HCT116 (cell line): ENCODE data around the gene PHLDB3. TPM values are rescaled to one million over a fixed set of nuclear protein-coding genes. Genes with fewer than 3 reads are reported as not detected.

Experiments
- ATAC-seq: fragments of 200-7000 bp; cut with Tn5 transposase; 2 replicates; pipeline ENCODE4 v1.9.1; 2020; ENCODE audit warnings: mild to moderate bottlenecking, moderate library complexity
- BruUV-seq: library from RNA; stranded (reverse); fragments of 400-500 nt; replicated peaks from 2 replicates; lab custom pipeline; 2021; lab: Mats Ljungman, UMichigan
- CTCF ChIA-PET: fragments of 300-600 bp; sonication (Branson Sonifier 250); formaldehyde crosslinking; loops from one replicate; lab custom pipeline; 2021; ENCODE audit warnings: antibody characterized with exemption; lab: Charles Lee
- POLR2A ChIA-PET: fragments of 300-600, 350-600 bp; sonication (Branson Sonifier 250); formaldehyde crosslinking; loops from one replicate; lab custom pipeline; 2021; ENCODE audit warnings: antibody characterized with exemption; lab: Charles Lee
- RAD21 ChIA-PET, 2 experiments: fragments of 300-600 bp; sonication (Branson Sonifier 250); formaldehyde crosslinking; loops; one replicate each; lab custom pipeline; 2023; ENCODE audit warnings: low total read pairs in 2 of 2; ENCODE audit not compliant: uncharacterized antibody in 2 of 2, unreplicated experiment in 2 of 2, low non-redundant PET in 1 of 2; lab: Charles Lee
- DNase-seq: peaks from one replicate; pipeline ENCODE4 v3.0.0-alpha.2; 2010; ENCODE audit warnings: low read depth, low spot score
- H2AFZ ChIP-seq: fragments of 200-600 bp; shearing (Covaris generic), sonication (generic); 2 replicates; pipeline ENCODE4 v1.6.1; 2017; ENCODE audit warnings: low read depth, mixed run types, mixed read lengths, antibody characterized with exemption, low read length; ENCODE audit not compliant: poor library complexity, severe bottlenecking
- H3K27ac ChIP-seq: 2 replicates; pipeline ENCODE4 v1.5.1; 2012; ENCODE audit warnings: low read depth, low read length
- H3K27me3 ChIP-seq: fragments of 200-600 bp; sonication (generic); 2 replicates; pipeline ENCODE4 v1.6.1; 2016; ENCODE audit warnings: mixed run types, low read length, mixed read lengths; ENCODE audit not compliant: insufficient read depth
- H3K36me3 ChIP-seq, 2 experiments: fragments of 200-500 bp in 1 of 2; fragments of 200-600 bp in 1 of 2; sonication (Bioruptor generic) in 1 of 2; sonication (generic) in 1 of 2; 2 replicates each; pipeline versions ENCODE4 v1.5.1 to v1.6.1; 2014 to 2016; ENCODE audit warnings: low read length in 2 of 2, inconsistent platforms in 1 of 2, mixed read lengths in 1 of 2, mixed run types in 1 of 2; ENCODE audit not compliant: insufficient read depth in 2 of 2, control insufficient read depth in 1 of 2
- H3K4me1 ChIP-seq, 2 experiments: fragments of 200-600 bp in 1 of 2; sonication (generic) in 1 of 2; 2 replicates each; pipeline versions ENCODE4 v1.5.1 to v1.6.1; 2012 to 2017; ENCODE audit warnings: low read length in 2 of 2, inconsistent platforms in 1 of 2, mild to moderate bottlenecking in 1 of 2, mixed read lengths in 1 of 2, mixed run types in 1 of 2, moderate library complexity in 1 of 2; ENCODE audit not compliant: insufficient read depth in 2 of 2, control insufficient read depth in 1 of 2
- H3K4me2 ChIP-seq: fragments of 200-600 bp; sonication (generic); 2 replicates; pipeline ENCODE4 v1.6.1; 2017; ENCODE audit warnings: mixed run types, low read length, mixed read lengths
- H3K4me3 ChIP-seq, 2 experiments: fragments of 200-600 bp in 1 of 2; sonication (generic) in 1 of 2; replicated peaks in 1 of 2; 2 replicates each; pipeline ENCODE4 v1.5.1; 2011 to 2016; ENCODE audit warnings: low read length in 2 of 2, control low read depth in 1 of 2, low read depth in 1 of 2, mild to moderate bottlenecking in 1 of 2, mixed read lengths in 1 of 2, mixed run types in 1 of 2
- H3K79me2 ChIP-seq: fragments of 200-600 bp; sonication (generic); 2 replicates; pipeline ENCODE4 v1.6.1; 2017; ENCODE audit warnings: mild to moderate bottlenecking, mixed run types, low read length, moderate library complexity, mixed read lengths; ENCODE audit not compliant: insufficient read depth
- H3K9ac ChIP-seq: fragments of 200-600 bp; sonication (generic); 2 replicates; pipeline ENCODE4 v1.6.1; 2016; ENCODE audit warnings: low read length, mixed read lengths
- H3K9me2 ChIP-seq: fragments of 200-600 bp; sonication (generic), shearing (Covaris generic); 2 replicates; pipeline ENCODE4 v1.6.1; 2017; ENCODE audit warnings: mixed run types, mild to moderate bottlenecking, moderate library complexity; ENCODE audit not compliant: insufficient read depth
- H3K9me3 ChIP-seq, 2 experiments: fragments of 200-500 bp in 1 of 2; fragments of 200-600 bp in 1 of 2; sonication (Bioruptor generic) in 1 of 2; sonication (generic) in 1 of 2; 2 replicates each; pipeline ENCODE4 v1.6.1; 2014 to 2017; ENCODE audit warnings: low read length in 2 of 2, mixed read lengths in 2 of 2, inconsistent platforms in 1 of 2, low read depth in 1 of 2, mild to moderate bottlenecking in 1 of 2, mixed run types in 1 of 2, moderate library complexity in 1 of 2; ENCODE audit not compliant: control insufficient read depth in 1 of 2, insufficient read depth in 1 of 2
- H4K20me1 ChIP-seq: fragments of 200-600 bp; sonication (generic), shearing (Covaris generic); 2 replicates; pipeline ENCODE4 v1.6.1; 2017; ENCODE audit warnings: mixed run types, mild to moderate bottlenecking, moderate library complexity; ENCODE audit not compliant: insufficient read depth
- CEBPB ChIP-seq: IDR thresholded peaks from 2 replicates; pipeline ENCODE4 v1.6.1; 2012; ENCODE audit warnings: low read depth
- EZH2phosphoT487 ChIP-seq: fragments of 200-600 bp; IDR thresholded peaks from 2 replicates; pipeline ENCODE4 v1.6.1; 2018; ENCODE audit warnings: antibody characterized with exemption, borderline replicate concordance
- FOSL1 ChIP-seq: IDR thresholded peaks from 2 replicates; pipeline ENCODE4 v1.6.1; 2012; ENCODE audit warnings: low read depth
- POLR2AphosphoS5 ChIP-seq: IDR thresholded peaks from 2 replicates; pipeline ENCODE4 v1.6.1; 2011; ENCODE audit warnings: mild to moderate bottlenecking, low read depth, low read length, moderate library complexity
- RAD21 ChIP-seq: IDR thresholded peaks from 2 replicates; pipeline ENCODE4 v1.6.1; 2012; ENCODE audit warnings: low read depth, mild to moderate bottlenecking
- REST ChIP-seq: IDR thresholded peaks from 2 replicates; pipeline ENCODE4 v1.6.1; 2012; ENCODE audit warnings: low read depth
- SP1 ChIP-seq: IDR thresholded peaks from 2 replicates; pipeline ENCODE4 v1.6.1; 2012; ENCODE audit warnings: low read depth
- SRF ChIP-seq: IDR thresholded peaks from 2 replicates; pipeline ENCODE4 v1.6.1; 2012; ENCODE audit warnings: low read depth
- TCF7L2 ChIP-seq: IDR thresholded peaks from 2 replicates; pipeline ENCODE4 v1.7.0; 2011; ENCODE audit warnings: borderline replicate concordance, inconsistent platforms; ENCODE audit not compliant: insufficient read depth, insufficient read length; ENCODE audit errors: extremely low read depth
- ZFX ChIP-seq: fragments of 450-650 bp; IDR thresholded peaks from 2 replicates; pipeline ENCODE4 v1.6.1; 2017
- intact Hi-C: fragments of 100-400 bp; cut with micrococcal nuclease; formaldehyde crosslinking; loops from 2 replicates; pipeline ENCODE4 v1.10.0; 2022
- total RNA-seq: library from RNA; stranded (reverse); gene quantifications from one replicate; pipeline ENCODE4 v1.2.1, GENCODE V29; 2021; ENCODE audit not compliant: unreplicated experiment
- TF ChIP-seq, protein P1 (sequence below): IDR thresholded peaks from 2 replicates; pipeline ENCODE4 v1.6.1; 2012

The PHLDB3 gene
- total RNA-seq, 1 experiment from 2014 or later: 15.5 TPM

DNA sequence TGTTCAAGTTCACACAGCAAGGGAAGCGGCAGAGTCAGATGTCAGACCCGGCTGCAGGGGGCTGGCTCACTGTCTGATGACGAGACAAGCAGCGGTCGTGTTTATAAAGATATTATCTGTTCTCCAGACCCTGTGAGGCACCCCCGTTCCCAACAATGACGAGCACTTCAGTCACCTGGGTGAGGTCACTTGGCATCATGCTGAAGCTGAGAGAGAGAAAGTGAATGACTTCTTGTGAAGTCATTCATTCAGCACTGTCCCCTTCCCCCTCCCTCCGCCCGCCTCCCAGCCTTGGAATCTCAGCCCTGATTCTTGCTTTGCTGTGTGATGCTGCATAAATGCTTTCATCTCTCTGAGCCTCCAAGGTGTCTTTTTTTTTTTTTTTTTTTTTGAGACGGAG, 34.3 kb downstream of the PHLDB3 start:
- no peaks in the 10 kb centered on the region for H3K36me3 ChIP-seq
- no peak overlapping the region for H3K9ac ChIP-seq
- H3K9me2 ChIP-seq: no peaks in the 10 kb centered on the region
- H3K27me3 ChIP-seq: no peaks in the 10 kb centered on the region
- no peak for ATAC-seq
- H2AFZ ChIP-seq: no peak overlapping the region
- TF ChIP-seq CEBPB: no peak
- no peak for TF ChIP-seq REST
- TF ChIP-seq ZFX: no peak
- TF ChIP-seq RAD21: no peak
- TF ChIP-seq SRF: no peak
- no peak for TF ChIP-seq EZH2phosphoT487
- BruUV-seq: no TSS peak
- ChIA-PET RAD21 (no interaction called here), POLR2A (no interaction called here), CTCF (no interaction called here)
- H3K4me3 ChIP-seq: no peak overlapping the region
- H3K27ac ChIP-seq: no peak overlapping the region
- H3K79me2 ChIP-seq: no peaks in the 10 kb centered on the region
- H4K20me1 ChIP-seq: no peaks in the 10 kb centered on the region
- intact Hi-C loops: no loop called here
- DNase-seq: no peak
- H3K4me1 ChIP-seq: peaks cover 14 to 47% of the 10 kb centered on the region in 2 experiments
- no peaks in the 10 kb centered on the region for H3K9me3 ChIP-seq
- no peak overlapping the region for H3K4me2 ChIP-seq

- Histone ChIP-seq H3K9ac (no peak overlapping the region), H3K9me3 (no peaks in the 10 kb centered on the region), H3K27ac (no peak overlapping the region), H4K20me1 (no peaks in the 10 kb centered on the region), H3K4me1 (peaks cover 18 to 48% of the 10 kb centered on the region in 2 experiments), H3K4me3 (no peak overlapping the region), H2AFZ (no peak overlapping the region), H3K9me2 (no peaks in the 10 kb centered on the region)
- no TSS peak for BruUV-seq
- intact Hi-C loops: no loop called here
- RAD21 ChIA-PET: no interaction called here
- ATAC-seq (no peak), DNase-seq (no peak)
- POLR2A ChIA-PET: no interaction called here
- TF ChIP-seq POLR2AphosphoS5 (no peak), SP1 (no peak), FOSL1 (no peak), TCF7L2 (no peak), REST (no peak)
- TF ChIP-seq, protein P1, sequence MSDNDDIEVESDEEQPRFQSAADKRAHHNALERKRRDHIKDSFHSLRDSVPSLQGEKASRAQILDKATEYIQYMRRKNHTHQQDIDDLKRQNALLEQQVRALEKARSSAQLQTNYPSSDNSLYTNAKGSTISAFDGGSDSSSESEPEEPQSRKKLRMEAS: no peak
- TF ChIP-seq, all 23 proteins: peak for 0
- H3K4me2 ChIP-seq: no peak overlapping the region
- H3K36me3 ChIP-seq: no peaks in the 10 kb centered on the region
- H3K27me3 ChIP-seq: no peaks in the 10 kb centered on the region
- CTCF ChIA-PET: no interaction called here
- H3K79me2 ChIP-seq: no peaks in the 10 kb centered on the region
Measured at GRCh38 chr19:43469160-43469480, 35.4 kb downstream of the PHLDB3 start.
